GM12873 (cell line): ENCODE results near the gene TRIM10.

ENCODE experiments used
- TF ChIP-seq, protein P1 (sequence below): IDR thresholded peaks from 2 replicates; pipeline ENCODE4 v1.5.1; 2012; ENCODE audit warnings: low read depth, mild to moderate bottlenecking, moderate library complexity, low read length, control low read depth; ENCODE audit not compliant: insufficient read depth; ENCODE audit errors: missing control alignments

Gene TRIM10

DNA sequence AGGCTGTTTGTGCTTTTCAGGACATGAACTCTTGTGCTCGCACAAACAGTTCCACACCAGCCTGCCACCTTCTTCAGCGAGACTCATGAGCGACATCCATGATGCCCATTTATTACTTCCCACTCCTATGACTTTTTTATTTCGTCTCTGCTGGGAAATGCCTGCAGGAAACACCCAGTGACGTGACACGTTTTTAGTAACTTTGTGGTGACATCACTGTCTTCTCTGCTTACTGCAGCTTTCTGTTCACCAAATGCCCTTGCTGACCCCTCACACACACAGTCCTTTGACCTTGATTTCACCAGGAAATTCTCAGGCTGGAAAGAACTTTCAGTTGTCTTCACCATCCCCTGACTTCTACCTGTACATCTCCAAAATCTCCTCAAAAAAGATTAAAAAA is 16.2 kb downstream of the TRIM10 start:
- TF ChIP-seq, protein P1, sequence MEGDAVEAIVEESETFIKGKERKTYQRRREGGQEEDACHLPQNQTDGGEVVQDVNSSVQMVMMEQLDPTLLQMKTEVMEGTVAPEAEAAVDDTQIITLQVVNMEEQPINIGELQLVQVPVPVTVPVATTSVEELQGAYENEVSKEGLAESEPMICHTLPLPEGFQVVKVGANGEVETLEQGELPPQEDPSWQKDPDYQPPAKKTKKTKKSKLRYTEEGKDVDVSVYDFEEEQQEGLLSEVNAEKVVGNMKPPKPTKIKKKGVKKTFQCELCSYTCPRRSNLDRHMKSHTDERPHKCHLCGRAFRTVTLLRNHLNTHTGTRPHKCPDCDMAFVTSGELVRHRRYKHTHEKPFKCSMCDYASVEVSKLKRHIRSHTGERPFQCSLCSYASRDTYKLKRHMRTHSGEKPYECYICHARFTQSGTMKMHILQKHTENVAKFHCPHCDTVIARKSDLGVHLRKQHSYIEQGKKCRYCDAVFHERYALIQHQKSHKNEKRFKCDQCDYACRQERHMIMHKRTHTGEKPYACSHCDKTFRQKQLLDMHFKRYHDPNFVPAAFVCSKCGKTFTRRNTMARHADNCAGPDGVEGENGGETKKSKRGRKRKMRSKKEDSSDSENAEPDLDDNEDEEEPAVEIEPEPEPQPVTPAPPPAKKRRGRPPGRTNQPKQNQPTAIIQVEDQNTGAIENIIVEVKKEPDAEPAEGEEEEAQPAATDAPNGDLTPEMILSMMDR, result no peak

DNA sequence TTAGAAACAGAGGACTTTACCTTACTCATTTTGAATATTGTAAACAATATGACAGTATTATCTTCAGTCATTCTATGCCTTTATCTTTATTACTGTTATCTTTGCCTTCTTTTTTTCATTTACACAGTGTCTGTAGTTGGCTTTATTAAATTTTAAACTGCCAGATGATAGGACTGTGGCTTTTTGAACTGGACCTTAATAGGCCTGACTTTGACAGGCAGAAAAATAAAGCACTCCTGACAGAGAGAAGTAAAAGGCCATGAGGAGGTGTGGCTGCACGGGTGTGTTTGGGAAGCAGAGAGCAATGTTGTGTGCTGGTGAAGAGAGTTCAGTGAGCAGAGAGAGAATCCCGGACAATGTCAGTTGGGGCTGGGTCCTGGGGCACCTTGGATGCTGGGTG is 17.2 kb downstream of the TRIM10 start:
- TF ChIP-seq, protein P1, result no peak

DNA sequence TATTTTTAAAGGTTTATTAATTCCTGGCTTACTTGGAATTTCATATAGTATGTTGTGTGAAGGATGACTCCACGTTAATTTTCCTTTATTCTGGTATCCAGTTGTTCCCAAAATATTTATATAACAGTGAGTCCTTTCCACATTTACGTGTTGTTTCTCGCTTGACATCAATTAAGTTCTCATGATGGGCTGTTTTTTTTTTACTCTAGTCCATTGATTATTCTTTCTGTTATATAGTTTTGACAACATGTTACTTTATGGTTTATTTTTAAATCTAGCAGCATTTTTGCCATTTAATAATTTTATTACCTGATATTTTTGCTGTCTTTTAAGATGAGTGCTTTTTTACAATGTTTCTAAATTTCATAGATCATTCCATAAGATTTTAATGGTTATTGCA is 18.3 kb downstream of the TRIM10 start:
- TF ChIP-seq, protein P1, result no peak

DNA sequence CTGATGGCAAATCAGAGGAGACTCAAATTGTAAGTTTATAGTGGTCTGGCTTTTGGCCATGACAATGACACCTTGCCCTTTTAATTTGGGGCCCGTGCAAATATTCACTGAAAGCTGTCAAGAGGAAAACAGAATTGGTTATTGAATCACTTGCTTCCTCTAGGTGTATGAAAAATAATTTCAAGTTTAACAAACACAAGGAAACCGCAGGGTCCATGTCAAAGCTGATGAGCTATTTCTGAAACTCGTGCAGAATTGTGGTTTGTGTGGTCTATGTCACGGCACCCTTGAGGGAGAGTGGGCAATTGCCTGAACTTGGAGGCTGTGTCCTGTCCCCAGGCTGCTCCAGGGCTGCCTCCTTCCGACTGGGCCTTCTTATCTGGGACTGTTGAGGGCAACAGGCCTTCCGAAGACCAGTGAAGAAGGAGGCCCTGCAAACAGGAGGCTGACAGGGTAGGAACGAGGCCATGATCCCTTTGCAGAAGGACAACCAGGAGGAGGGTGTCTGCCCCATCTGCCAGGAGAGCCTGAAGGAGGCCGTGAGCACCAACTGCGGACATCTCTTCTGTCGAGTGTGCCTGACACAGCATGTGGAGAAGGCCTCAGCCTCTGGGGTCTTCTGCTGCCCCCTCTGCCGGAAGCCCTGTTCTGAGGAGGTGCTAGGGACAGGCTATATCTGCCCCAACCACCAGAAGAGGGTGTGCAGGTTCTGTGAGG is 24.3 kb downstream of the TRIM10 start:
- TF ChIP-seq, protein P1, result no peak

DNA sequence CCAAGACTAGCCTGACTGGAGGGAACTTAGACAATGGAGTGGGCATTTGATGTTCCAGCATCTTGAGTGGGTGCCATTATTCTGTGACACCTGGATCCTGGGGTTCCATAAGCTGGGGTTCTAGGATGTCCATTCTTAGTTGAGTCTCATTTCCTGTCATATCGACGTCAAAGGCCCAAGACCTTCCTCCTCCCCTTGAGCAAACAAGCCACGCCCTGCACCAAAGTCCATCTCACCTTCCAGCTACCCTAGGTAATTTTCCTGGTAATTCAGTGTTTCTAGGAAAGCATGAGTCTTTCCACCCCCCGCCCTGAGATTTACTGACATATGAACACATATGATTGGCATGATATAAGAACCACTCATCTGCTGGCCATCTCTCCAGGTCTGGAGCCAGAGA is 25.3 kb downstream of the TRIM10 start, which contains the start of gene TRIM40:
TRIM40 (plus strand) TSS at position 384 of the 400 bp plus-strand sequence. CDS start 897 bp downstream, outside the sequence.
- TF ChIP-seq, protein P1, result no peak

DNA sequence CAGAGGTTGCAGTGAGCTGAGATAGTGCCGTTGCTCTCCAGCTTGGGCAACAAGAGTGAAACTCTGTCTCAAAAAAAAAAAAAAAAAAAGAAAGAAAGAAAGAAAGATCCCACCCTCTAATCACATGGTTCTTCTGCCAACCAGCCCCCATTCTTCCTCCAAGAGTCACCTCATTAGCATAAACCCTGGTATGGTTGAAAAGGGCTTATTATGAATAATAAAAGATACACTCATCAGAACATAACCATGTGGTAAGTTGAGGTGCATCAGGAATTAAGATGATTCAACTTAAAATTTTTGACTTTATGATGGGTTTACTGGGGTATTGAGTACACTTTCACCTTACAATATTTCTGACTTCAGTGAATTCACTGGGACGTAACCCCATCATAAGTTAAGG is 25.9 kb downstream of the TRIM10 start:
- TF ChIP-seq, protein P1, result no peak

DNA sequence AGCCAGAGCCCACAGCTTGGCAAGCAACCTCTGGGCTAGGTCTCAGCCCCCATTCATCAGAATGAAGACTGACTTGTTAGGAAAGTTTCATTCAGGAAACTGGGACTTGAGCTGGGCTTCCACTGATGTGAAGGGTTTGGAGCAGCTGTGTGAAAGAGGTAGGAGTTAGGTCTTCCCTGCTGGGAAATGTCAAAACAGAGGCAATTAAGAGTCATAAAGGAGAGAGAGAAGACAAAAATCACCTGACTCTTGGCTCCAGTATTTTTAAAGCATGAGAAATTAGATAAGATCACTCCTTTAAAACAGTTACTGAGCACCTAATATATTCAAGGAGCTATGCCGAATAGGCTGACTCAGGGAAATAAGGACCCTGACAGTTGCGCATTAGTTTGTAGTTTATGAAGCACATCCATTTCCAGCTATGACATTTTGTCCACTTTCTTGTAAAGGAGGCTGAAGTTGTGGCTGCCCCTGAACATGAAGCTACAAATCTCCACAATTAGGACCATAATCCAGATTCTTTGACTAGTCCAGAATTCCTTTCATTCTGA is 29.0 kb downstream of the TRIM10 start:
- TF ChIP-seq, protein P1, result no peak
